Measurements from ENCODE around the gene AGK.

Gene AGK

GRCh38 chr7:141649137-141649864 lies 98.1 kb downstream of the AGK start:
- H3K27me3 ChIP-seq, result no peaks in the 10 kb centered on the region
- H3K27ac ChIP-seq, result no peak overlapping the region
- H3K4me3 ChIP-seq (ENCODE audit: low read depth in 1 of 2, low read length in 1 of 2), result no peak overlapping the region
- no peaks in the 10 kb centered on the region for H3K4me1 ChIP-seq (ENCODE audit: control insufficient read depth in 1 of 2, insufficient read depth in 1 of 2, low read depth in 1 of 2, low read length in 1 of 2)
- no peaks in the 10 kb centered on the region for H3K9me3 ChIP-seq
- no peak for TF ChIP-seq CTCF (IDR thresholded peaks at IDR 0.05)
- no peaks in the 10 kb centered on the region for H3K36me3 ChIP-seq

GRCh38 chr7:141649865-141650634 lies 98.8 kb downstream of the AGK start:
- Histone ChIP-seq H3K27me3 (no peaks in the 10 kb centered on the region), H3K27ac (no peak overlapping the region), H3K4me1 (ENCODE audit: control insufficient read depth in 1 of 2, insufficient read depth in 1 of 2, low read depth in 1 of 2, low read length in 1 of 2) (no peaks in the 10 kb centered on the region), H3K9me3 (no peaks in the 10 kb centered on the region), H3K4me3 (ENCODE audit: low read depth in 1 of 2, low read length in 1 of 2) (no peak overlapping the region), H3K36me3 (no peaks in the 10 kb centered on the region)
- TF ChIP-seq CTCF (IDR thresholded peaks at IDR 0.05), result no peak

GRCh38 chr7:141651417-141651816 lies 100.2 kb downstream of the AGK start:
- H3K27me3 ChIP-seq, result no peaks in the 10 kb centered on the region
- no peaks in the 10 kb centered on the region for H3K9me3 ChIP-seq
- no peaks in the 10 kb centered on the region for H3K36me3 ChIP-seq
- no peak overlapping the region for H3K27ac ChIP-seq
- H3K4me1 ChIP-seq (ENCODE audit: control insufficient read depth in 1 of 2, insufficient read depth in 1 of 2, low read depth in 1 of 2, low read length in 1 of 2), result no peaks in the 10 kb centered on the region
- no peak for TF ChIP-seq CTCF (IDR thresholded peaks at IDR 0.05)
- no peak overlapping the region for H3K4me3 ChIP-seq (ENCODE audit: low read depth in 1 of 2, low read length in 1 of 2)

- Histone ChIP-seq H3K36me3 (no peaks in the 10 kb centered on the region), H3K4me1 (ENCODE audit: control insufficient read depth in 1 of 2, insufficient read depth in 1 of 2, low read depth in 1 of 2, low read length in 1 of 2) (no peaks in the 10 kb centered on the region)
- no peak for TF ChIP-seq CTCF (IDR thresholded peaks at IDR 0.05)
Observed at GRCh38 chr7:141652691-141653090, 101.5 kb downstream of the AGK start.

GRCh38 chr7:141654551-141654950 lies 103.3 kb downstream of the AGK start:
- Histone ChIP-seq H3K4me3 (ENCODE audit: low read depth in 1 of 2, low read length in 1 of 2) (no peak overlapping the region), H3K36me3 (no peaks in the 10 kb centered on the region), H3K9me3 (no peaks in the 10 kb centered on the region), H3K27me3 (no peaks in the 10 kb centered on the region), H3K4me1 (ENCODE audit: control insufficient read depth in 1 of 2, insufficient read depth in 1 of 2, low read depth in 1 of 2, low read length in 1 of 2) (no peaks in the 10 kb centered on the region), H3K27ac (no peak overlapping the region)
- TF ChIP-seq CTCF (IDR thresholded peaks at IDR 0.05), result no peak

More at GRCh38 chr7:141652691-141653090, 101.5 kb downstream of the AGK start:
- Histone ChIP-seq H3K4me3 (ENCODE audit: low read depth in 1 of 2, low read length in 1 of 2) (no peak overlapping the region), H3K27me3 (no peaks in the 10 kb centered on the region), H3K27ac (no peak overlapping the region), H3K9me3 (no peaks in the 10 kb centered on the region)
